ENCODE data around the gene PAX4. TPM values are rescaled to one million over a fixed set of nuclear protein-coding genes. Genes with fewer than 3 reads are reported as not detected.
A peak's percentile ranks its signal among the peaks of the same experiment; 100 is the strongest.

PAX4 gene, protein sequence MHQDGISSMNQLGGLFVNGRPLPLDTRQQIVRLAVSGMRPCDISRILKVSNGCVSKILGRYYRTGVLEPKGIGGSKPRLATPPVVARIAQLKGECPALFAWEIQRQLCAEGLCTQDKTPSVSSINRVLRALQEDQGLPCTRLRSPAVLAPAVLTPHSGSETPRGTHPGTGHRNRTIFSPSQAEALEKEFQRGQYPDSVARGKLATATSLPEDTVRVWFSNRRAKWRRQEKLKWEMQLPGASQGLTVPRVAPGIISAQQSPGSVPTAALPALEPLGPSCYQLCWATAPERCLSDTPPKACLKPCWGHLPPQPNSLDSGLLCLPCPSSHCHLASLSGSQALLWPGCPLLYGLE
- not detected for total RNA-seq

DNA sequence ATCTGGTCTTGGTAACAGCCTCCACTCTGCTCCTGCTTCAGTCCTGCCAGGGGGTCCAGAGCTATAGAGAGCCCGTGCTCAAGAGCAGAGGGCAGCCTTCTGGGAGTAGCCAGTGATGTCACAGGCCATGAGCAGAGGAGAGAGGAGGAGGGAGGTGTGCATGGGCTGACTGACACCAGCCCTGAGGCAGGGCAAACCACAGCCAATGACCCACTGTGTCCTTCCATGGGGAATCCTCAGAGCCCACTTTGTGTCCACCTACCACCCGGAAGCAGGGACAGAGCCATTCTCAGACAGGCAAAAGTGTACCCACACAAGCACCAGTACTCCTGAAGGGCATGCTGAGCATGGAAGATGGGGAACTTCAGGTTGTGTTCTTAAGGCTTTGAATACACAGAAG is at the start of gene PAX4:
TSS of gene PAX4 (minus strand) at position 101 of the 400 bp plus-strand sequence. CDS start 2,214 bp downstream, outside the sequence.
- no peak for DNase-seq

DNA sequence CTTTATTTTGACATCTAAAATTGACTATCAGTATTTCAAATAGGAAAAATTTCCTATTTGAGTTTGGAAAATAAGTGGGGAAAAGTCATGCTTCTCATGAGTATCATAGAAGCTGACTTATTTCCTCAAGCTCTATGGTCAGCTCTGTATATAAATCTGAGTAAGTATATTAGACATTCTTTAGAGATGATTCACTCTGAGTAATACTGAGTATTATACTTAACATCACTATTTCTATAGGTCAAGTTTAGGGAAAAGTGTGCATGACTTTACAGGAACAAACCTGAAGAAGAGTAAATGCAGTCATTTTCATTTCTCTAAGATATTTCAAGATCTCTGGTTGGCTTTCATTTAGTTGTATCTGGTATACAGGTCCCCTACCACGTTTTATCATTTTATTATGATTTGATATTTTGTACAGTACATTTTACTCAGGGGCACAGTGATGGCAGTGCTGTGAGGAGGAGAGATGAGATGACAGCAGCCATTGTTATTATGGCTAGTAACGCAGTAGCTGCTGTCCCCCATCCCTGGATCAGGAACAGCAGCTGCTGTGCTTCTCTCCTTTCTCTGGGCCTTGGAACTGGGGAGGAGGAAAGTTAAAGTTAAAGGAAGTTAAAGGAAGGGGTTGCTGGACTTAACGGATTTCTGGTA is 49.2 kb upstream of the PAX4 start:
- DNase-seq, result no peak

DNA sequence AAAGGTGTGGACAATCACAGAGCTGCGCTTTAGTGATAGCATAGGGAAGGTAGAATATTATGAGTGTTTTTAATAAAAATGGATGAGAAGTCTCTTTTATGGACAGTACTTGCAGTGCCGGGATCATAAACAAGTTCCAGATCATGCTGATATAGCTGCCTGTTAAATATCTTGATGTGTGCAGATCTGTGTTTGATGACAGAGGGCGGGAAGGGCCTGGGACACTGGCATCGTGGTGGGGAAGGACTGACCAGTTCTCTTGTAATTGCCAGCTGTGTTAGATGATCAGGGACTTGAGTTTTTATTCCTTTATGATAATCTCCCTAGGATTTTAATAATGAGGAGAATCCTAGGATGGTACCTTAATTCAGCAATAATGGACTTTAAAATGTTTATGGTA is 48.7 kb upstream of the PAX4 start:
- no peak for DNase-seq

DNA sequence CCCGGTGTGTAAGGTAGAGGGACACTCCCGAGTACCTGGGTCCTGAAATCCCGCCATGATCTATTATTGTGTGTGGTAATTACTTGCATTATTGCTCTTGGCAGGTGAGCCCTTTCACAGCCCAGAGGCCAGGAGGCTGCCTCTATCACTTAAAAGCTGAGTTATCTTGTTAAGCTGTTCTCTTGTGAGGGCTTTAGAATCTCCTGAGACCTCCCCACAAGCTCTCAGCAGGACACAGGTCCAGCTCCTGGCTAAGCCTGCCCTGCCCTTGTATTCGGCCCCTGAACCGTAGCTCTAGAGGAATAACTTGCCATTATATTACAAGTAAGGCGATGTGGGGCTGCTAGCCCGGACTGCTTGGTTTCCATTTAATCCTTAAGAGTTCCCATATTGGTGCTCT is 48.0 kb upstream of the PAX4 start:
- no peak for DNase-seq

DNA sequence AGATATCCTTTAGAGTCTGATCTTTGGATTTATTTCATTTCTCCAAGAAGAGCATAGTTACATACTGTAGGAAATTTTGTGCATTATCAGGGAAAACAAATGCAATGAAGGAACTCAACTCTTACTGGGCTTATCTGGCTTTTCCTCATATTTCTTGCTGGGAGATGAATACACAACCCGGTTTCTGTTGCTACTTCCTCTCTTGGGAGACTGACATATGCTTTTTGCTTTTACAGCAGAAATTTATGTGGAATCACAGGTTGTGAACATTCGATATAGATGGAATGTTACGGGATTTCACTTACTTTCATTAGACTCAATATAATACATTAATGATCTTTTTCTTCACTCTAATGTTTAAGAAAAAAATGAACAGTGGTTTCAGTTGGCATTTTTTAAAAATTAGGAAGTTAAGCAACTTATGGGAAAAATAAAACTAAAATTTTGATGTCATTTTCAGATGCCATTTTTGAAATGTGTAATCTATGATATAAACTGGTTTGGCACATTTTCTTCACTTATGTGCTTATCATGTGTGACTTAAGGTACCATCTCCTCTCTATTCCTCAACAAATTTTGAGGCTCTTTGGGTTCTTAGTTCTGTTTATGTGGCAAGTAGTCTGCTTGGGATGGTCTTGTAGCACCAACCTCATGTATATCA is 41.2 kb upstream of the PAX4 start:
- DNase-seq, result no peak

DNA sequence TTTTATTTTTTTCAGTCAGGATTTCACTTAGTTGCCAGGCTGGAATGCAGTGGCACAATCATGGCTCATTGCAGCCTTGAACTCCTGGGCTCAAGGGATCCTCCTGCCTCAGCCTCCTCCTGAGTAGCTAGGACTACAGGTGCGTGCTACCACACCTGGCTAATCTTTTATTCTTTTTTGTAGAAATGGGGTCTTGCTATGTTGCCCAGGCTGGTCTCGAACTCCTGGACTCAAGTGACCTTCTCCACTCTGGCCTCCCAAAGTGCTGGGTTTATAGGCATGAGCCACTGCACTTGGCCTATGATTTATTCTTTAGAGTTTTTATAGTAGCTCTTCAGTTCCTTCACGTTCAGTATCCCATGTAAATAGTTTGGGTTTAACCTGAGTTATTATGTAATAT is 39.6 kb upstream of the PAX4 start:
- no peak for DNase-seq

DNA sequence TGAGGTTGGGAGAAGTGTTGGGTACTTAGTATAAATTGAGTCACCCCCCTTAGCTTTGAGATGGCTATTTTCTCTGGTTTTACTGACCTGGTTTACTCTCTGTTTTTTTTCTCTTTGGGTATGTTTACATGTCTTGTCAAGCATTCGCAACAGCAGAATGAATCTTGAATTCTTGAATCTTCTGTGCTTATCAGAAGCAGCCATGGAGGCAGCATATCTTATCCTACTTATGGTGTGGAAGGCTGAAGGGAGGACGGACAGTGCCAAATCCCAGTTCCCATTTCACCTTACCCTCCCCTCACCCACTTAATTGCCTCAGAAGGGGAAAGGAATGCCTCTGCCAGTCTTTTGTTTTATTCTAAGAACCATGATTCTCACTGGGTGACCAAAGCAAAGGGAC is 37.8 kb upstream of the PAX4 start:
- DNase-seq, result no peak

DNA sequence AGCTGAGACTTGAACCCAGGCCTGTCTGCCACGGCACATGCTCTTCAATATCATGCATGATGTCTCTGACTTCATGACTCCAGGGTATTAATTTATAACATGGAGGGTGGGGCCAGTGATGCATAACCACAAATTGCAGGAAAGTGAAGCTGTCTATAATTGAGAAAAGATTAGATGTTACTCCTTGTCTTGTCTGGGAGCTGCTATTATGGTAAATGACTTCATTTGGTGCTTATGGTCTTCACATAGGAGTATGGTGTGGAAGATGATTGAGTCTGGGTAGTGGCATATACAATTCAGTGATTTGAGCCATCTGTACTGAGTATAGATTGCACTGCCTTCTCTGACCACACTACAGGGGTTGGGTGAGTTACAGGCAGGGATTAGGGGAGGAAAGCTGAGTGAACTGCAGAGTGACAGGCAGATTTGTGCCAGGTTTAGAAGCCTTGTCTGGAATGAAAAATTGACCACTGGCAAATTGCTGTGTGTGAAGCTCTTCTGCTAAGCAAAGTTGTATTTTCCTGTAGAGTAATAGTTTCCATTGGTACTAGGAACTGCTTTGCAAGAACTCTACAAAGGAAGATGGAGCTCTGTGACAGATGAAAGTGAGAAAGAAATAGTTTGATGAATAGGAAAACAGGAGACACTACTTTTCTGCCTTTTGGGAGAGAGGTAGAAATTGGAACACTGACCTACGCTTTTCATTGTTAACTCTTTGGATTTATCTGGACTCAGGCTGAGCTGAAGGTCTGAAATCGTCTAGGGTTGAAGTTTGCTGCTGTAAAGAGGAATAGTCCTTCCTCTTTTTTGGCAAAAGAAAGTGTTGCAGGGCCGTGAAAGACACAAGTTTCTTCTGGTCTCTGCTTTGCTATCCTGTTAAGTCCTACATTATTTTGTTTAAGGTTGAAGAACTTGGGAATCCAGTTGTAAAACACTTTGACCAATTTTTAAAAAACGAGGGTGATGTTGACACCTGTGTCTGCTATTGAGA is 36.8 kb upstream of the PAX4 start:
- DNase-seq, result no peak

DNA sequence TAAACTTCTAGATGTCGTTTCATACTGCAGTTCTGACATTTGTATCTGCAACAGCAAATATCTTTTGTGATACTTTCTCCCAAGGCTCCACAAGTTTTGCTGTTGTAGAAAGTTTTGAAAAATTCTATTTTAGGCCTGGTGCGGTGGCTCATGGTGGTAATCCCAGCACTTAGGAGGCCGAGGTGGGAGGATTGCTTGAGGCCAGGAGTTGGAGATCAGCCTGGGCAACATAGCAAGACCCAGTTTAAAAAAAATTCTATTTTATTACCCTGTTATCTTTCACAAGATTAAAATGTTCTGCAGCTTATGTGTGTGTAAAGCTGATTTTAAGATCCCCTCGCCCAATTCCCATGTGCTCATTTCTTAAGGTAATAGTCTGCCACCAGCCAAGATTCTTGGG is 35.5 kb upstream of the PAX4 start:
- no peak for DNase-seq

DNA sequence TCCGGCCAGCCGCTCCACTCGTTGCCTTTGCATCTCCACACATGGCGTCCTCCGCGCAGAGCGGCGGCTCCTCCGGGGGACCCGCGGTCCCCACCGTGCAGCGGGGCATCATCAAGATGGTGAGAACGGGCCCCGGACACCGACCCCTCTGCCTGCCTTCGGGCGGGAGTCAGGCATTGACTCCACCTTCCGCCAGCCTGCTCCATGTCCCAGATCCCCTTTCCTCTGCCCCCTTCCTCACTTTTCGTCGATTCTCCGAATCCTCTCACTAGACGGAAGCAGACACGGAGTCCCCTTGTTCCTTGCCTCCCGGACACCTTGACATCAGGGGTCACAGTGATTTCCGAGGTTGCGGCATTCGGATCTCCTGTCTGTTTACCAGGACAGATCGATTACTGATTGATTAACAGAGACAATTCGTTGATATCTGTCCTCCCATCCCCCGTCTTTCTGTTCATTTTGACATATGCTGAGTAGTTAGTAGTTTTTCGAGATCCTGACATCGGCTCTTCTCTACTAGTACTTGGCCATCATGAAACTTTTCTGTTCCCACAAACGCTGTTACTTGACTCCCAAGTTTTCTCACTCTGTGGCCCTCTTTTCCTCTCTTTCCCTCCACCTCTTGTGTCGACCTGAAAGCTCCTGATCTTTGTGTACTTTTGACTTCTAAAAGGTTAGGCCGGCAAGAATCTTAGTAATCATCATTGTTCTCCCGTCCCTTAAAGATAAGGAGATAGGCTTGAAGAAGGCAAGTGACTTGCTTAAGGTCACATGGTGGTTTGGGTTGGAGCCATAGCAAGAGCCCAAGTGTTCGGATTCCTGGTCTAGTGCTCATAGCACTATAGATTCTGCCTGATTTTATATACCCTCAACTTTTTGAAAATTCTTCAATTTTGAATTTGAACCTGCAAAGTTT is 34.6 kb upstream of the PAX4 start:
- no peak for DNase-seq

DNA sequence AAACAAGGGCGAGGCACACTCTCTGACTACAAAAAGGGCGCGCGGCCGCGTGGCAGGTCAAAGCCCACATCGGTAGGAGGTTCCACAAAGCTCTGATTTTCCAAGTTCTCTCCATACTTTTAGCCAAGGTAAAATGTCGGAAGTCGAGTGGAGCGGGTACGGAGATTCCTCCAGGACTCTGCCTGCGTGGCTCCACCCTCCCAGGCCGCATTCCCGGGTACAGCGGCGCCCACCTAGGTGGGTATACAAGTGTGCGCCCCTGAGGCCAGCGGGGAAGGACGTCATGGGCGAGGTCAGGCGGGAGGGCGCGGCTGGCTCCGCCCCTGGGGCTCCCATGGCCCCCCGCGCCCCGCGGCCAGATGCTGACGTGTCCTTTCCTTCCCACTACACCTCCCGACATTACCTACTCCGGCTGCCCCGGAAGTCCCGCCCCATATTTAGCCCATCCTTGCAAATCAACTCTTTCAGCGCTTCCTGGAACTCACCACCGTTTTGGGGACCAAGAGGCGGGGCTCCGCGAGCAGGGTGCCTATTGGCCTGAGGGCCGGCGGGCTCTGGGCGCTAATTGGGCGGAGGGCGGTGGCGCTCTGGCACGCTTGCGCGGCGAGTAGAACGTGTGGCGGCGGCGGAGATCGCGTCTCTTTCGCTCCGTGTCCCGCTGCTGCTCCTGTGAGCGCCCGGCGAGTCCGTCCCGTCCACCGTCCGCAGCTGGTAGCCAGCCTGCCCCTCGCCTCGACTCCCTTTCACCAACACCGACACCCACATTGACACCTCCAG is 33.8 kb upstream of the PAX4 start, which contains the start of gene SND1:
TSS of gene SND1 (plus strand) at position 639 of the 777 bp plus-strand sequence. CDS start 180 bp downstream, outside the sequence.
- DNase-seq, result peak; percentile 99

DNA sequence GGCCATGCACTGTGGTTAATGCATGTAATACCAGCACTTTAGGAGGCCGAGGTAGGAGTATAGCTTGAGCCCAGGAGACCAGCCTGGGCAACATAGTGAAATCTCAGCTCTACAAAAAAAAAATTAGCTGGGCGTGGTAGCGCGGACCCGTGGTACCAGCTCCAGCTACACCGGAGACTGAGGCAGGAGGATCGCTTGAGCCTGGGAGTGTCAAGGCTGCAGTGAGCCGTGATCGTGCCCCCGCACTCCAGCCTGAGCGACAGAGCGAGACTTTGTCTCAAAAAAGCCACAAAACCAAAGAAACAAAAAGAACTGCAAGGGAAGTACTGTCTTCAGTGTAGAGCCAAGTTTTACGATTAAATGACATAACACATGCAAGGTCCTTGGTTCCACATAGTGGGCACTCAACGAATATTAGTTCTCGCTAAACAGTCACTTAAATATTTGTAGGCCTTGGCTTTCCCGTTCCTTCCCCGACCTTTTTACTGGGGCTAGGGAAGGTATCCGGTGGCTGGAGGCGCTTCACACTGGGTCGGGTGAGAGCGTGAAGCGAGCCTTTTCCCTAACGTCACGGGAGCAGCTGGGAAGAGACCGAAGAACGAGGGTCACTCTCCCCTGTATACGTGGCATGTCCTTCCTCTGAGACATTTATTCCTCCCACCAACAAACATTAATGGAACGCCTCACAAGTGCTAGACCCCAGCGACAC is 33.1 kb upstream of the PAX4 start:
- no peak for DNase-seq

DNA sequence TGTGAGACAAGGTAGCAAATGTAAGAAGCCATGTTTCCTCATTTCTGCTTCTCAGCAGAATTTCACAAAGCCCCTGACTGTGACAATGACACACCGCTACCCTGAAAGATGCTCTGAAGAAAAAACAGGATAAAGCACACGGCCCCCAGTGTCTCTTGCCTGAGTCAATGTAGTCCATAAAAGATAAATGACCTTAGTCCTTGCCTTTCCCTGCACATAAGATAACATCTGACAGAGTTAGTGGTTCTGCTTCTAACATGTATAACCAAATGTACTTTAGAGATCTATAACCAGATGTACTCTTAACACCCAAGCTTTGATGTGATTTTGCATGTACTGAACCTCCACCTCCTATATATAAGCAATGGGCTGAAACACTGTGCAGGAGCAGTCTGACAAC is 31.0 kb upstream of the PAX4 start:
- no peak for DNase-seq

DNA sequence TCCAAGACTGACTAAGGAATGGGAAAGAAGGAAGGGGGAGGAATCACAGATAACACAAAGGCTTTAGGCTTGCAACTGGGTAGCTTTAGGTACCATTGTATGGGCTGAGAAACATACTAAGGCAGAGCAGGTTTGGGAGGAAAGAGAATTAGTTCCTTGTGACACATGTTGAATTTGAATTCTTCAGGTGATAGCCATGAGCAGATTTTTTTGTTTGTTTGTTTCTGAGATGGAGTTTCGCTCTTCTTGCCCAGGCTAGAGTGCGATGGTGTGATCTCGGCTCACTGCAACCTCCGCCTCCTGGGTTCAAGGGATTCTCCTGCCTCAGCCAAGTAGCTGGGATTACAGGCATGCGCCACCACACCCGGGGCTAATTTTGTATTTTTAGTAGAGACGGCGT is 29.7 kb upstream of the PAX4 start:
- no peak for DNase-seq

DNA sequence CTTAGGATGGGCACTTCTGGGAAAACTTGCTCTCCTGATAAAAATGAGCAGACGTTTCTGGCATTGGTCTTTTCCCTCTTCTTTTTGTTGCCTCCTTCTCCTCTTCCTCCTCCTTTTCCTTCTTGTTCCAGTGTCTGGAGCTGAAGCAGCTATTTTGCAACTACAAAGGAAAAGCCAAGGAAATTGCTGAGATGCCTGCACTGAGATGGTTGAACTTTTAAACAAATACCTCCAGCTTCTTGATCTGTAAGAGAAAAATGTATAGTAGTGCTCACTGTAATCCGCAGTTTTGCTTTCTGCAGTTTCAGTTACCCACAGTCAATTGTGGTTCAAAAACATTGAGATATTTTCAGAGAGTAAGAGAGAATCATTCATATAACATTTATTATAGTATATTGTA is 26.5 kb upstream of the PAX4 start:
- no peak for DNase-seq

DNA sequence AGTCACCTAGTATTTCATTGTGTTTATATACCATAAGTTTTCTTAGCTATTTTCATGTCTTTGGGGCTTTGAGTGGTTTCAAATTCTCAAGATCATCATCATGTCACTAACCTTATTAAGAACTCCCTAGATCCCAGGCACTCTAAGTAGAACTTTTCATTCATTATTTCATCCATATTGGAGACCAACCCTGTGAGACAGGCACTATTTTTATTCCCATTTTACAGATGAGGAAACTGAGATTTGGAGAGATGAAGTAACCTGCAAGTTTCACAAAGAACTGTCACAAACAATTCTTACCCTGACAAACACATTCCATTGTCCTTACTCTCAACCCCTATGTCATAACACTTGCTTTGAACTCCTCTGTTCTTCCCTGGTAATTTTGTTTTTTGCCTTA is 20.3 kb upstream of the PAX4 start:
- no peak for DNase-seq

DNA sequence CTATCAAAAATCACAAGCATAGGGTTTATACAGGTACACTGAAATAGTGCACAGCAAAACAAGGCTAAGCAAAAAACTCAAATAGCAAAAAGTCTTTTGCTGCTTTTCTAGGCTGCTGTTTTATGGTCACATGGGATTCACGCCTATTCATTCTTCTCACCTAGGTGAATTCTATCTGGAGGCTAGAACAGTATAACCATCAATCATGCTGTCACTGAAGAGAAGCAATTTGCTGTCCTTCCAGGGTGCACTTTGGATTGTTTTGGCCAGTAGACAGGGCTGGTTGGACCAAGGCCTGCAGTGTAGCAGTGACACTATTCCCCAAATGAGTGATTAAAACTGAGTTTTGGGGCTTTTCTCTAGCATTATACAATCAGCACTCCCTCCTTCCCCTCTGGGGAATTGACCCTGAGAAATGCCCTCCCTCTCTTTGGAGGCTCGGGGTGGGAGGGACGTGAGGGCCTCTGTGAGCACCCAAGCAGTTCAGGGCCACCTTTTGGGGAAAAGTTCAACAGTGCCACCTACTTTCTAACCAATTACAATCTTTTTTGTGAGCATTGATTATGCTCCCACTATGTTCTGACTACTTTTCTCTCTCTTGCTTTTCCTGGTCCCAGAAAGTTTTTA is 17.8 kb upstream of the PAX4 start:
- no peak for DNase-seq

DNA sequence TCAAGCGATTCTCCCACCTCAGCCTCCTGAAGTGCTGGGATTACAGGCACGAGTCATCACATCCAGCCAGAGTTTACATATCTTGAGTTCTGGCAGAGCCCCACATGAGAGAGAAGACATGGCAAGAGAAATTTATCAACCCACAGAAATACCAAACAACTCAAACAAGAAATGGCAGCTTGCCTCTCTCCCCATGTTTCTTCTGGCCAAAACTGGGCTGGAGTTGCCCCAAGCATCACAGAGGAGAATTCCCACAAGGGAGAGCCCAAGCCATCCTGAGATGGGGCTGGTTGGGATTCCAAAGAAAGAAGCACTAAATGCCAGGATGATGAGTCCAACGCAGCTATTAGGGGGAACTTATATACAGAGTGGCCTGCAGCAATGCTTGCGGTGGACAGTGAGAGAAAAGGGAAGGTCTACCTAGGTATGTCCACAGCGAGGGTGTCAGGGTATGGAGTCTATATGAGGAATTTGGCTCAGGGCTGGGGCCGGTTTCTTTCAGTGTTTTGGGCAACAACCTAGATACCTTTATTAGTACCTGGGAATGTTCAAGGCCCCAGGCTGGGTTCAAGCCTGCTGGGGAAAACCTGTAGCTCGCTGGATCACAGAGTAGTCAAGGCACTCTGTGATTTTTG is 14.5 kb upstream of the PAX4 start:
- DNase-seq, result no peak

All from occipital lobe (tissue), 2 donors.